AG09309 (cell line): ENCODE data around the gene SMTNL1.

Experiments
- DNase-seq: peaks from one replicate; pipeline ENCODE4 v3.0.0-alpha.2; 2010; ENCODE audit warnings: low read depth
- H3K4me3 ChIP-seq: 2 replicates; pipeline ENCODE4 v1.5.1; 2011; ENCODE audit warnings: mild to moderate bottlenecking, low read depth, low read length, moderate library complexity; ENCODE audit not compliant: control insufficient read depth
- CTCF ChIP-seq: IDR thresholded peaks from 2 replicates; pipeline ENCODE4 v1.5.1; 2011; ENCODE audit warnings: mild to moderate bottlenecking, low read depth, low read length, inconsistent platforms; ENCODE audit not compliant: insufficient read depth, control insufficient read depth; ENCODE audit errors: missing control alignments

Gene SMTNL1

GRCh38 chr11:57508341-57509170, 28.8 kb upstream of the SMTNL1 start:
- H3K4me3 ChIP-seq: no peak overlapping the region
- no peak for DNase-seq
- TF ChIP-seq CTCF: no peak

GRCh38 chr11:57511741-57512430, 25.5 kb upstream of the SMTNL1 start:
- TF ChIP-seq CTCF: no peak
- no peak for DNase-seq
- no peak overlapping the region for H3K4me3 ChIP-seq

GRCh38 chr11:57512646-57513451, 24.5 kb upstream of the SMTNL1 start:
- no peak for DNase-seq
- TF ChIP-seq CTCF: no peak
- H3K4me3 ChIP-seq: no peak overlapping the region

GRCh38 chr11:57513452-57513795, 24.0 kb upstream of the SMTNL1 start:
- no peak for TF ChIP-seq CTCF
- no peak overlapping the region for H3K4me3 ChIP-seq
- no peak for DNase-seq

GRCh38 chr11:57513911-57514537, 23.4 kb upstream of the SMTNL1 start:
- DNase-seq: no peak
- peak overlapping the region; percentile 87 for H3K4me3 ChIP-seq
- TF ChIP-seq CTCF: no peak
